ENCODE measurements around the gene SETMAR. TPM values are rescaled to one million over a fixed set of nuclear protein-coding genes. Genes with fewer than 3 reads are reported as not detected.
"Not testable (repeated sequence)": the region's sequence is repeated elsewhere in the genome, so short reads cannot be mapped to it uniquely, and the experiment has no call there.

Gene SETMAR
- total and polyA plus RNA-seq, 5 donors from 2014 or later: 8.6 to 13.0 (median 12.9) TPM

DNA sequence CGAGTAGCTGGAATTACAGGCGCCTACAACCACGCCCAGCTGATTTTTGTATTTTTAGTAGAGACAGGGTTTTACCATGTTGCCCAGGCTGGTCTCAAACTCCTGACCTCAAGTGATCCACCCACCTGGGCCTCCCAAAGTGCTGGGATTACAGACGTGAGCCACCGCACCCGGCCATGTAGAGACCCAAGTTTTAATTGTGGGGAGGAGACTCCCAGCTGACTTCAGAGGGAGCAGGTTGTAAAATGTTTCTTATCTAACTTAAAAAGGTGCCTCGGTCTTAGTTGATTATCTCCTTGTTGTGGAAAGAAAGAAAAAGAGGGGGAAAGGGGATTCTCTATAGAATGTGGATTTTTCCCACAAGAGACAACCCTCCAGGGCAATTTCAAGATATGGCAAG lies 2.0 kb downstream of the SETMAR start:
- H3K4me1 Mint-ChIP-seq: peaks cover 16 to 43% (median 22%) of the 10 kb centered on the region in 4 donors
- H3K27me3 ChIP-seq (ENCODE audit: control insufficient read depth, insufficient read depth, low read length); H3K4me3 ChIP-seq (ENCODE audit: low read depth, low read length); ATAC-seq (ENCODE audit: low read depth in 2 of 2); H3K9me3 Mint-ChIP-seq; H3K36me3 ChIP-seq (ENCODE audit: control insufficient read depth, insufficient read depth, low read length); H3K27ac ChIP-seq (ENCODE audit: insufficient read depth, low read length, poor library complexity, severe bottlenecking); H3K27me3 Mint-ChIP-seq; H3K9me3 ChIP-seq (ENCODE audit: control insufficient read depth in 2 of 2, low read length in 2 of 2); DNase-seq: not testable (repeated sequence)
- peak overlapping the region in 3 of 4 donors; percentile 23 to 60 (median 36) for H3K4me3 Mint-ChIP-seq
- peaks cover 11% of the 10 kb centered on the region for H3K36me3 Mint-ChIP-seq
- peak overlapping the region in 1 of 3 donors; percentile 23 for H3K27ac Mint-ChIP-seq
- H3K4me1 ChIP-seq (ENCODE audit: control insufficient read depth, insufficient read depth, low read length, poor library complexity, severe bottlenecking): peaks cover 11% of the 10 kb centered on the region

GRCh38 chr3:4306091-4306490 lies 2.9 kb downstream of the SETMAR start:
- peaks cover 11% of the 10 kb centered on the region for H3K36me3 Mint-ChIP-seq
- Histone ChIP-seq H3K27me3 (ENCODE audit: control insufficient read depth, insufficient read depth, low read length) (no peaks in the 10 kb centered on the region), H3K4me3 (ENCODE audit: low read depth, low read length) (no peak overlapping the region), H3K36me3 (ENCODE audit: control insufficient read depth, insufficient read depth, low read length) (no peaks in the 10 kb centered on the region), H3K9me3 (ENCODE audit: control insufficient read depth in 2 of 2, low read length in 2 of 2) (no peaks in the 10 kb centered on the region), H3K27ac (ENCODE audit: insufficient read depth, low read length, poor library complexity, severe bottlenecking) (no peak overlapping the region), H3K4me1 (ENCODE audit: control insufficient read depth, insufficient read depth, low read length, poor library complexity, severe bottlenecking) (peaks cover 11% of the 10 kb centered on the region)
- peak overlapping the region in 1 of 3 donors; percentile 23 for H3K27ac Mint-ChIP-seq
- H3K4me1 Mint-ChIP-seq: peaks cover 16 to 47% (median 26%) of the 10 kb centered on the region in 4 donors
- peaks cover 0 to 2% (median 0%) of the 10 kb centered on the region in 7 donors for H3K9me3 Mint-ChIP-seq
- no peaks in the 10 kb centered on the region for H3K27me3 Mint-ChIP-seq
- peak overlapping the region in 1 of 4 donors; percentile 21 for H3K4me3 Mint-ChIP-seq
- DNase-seq (no peak), ATAC-seq (ENCODE audit: low read depth in 2 of 2) (no peak)

DNA sequence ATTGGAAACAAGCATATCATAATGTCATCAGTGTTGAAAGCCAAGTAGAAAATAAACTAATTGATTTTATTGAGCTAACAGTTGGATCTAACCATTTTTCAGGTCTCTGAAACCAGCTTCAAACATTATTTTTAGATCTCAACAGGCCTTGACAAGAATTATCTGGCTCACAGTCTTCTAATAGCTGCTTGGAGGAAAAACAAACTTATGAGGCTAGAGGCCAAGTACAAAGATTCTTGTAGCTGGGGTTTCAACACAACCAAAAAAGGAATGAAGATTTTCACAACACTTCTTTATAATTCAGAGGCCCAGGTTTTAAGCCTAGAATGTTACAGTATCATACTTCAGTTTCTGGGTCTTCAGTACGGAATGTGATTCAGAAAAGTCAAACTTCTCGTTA lies 3.7 kb downstream of the SETMAR start:
- no peaks in the 10 kb centered on the region for H3K27me3 ChIP-seq (ENCODE audit: control insufficient read depth, insufficient read depth, low read length)
- peaks cover 11% of the 10 kb centered on the region for H3K4me1 ChIP-seq (ENCODE audit: control insufficient read depth, insufficient read depth, low read length, poor library complexity, severe bottlenecking)
- no peak overlapping the region for H3K4me3 ChIP-seq (ENCODE audit: low read depth, low read length)
- H3K27ac ChIP-seq (ENCODE audit: insufficient read depth, low read length, poor library complexity, severe bottlenecking): no peak overlapping the region
- H3K9me3 ChIP-seq (ENCODE audit: control insufficient read depth in 2 of 2, low read length in 2 of 2): no peaks in the 10 kb centered on the region
- peaks cover 0 to 2% (median 0%) of the 10 kb centered on the region in 7 donors for H3K9me3 Mint-ChIP-seq
- no peaks in the 10 kb centered on the region for H3K27me3 Mint-ChIP-seq
- no peak overlapping the region for H3K4me3 Mint-ChIP-seq
- DNase-seq (no peak), ATAC-seq (ENCODE audit: low read depth in 2 of 2) (no peak)
- H3K36me3 Mint-ChIP-seq: peaks cover 13% of the 10 kb centered on the region
- no peak overlapping the region for H3K27ac Mint-ChIP-seq
- H3K36me3 ChIP-seq (ENCODE audit: control insufficient read depth, insufficient read depth, low read length): no peaks in the 10 kb centered on the region
- peaks cover 16 to 49% (median 30%) of the 10 kb centered on the region in 4 donors for H3K4me1 Mint-ChIP-seq

DNA sequence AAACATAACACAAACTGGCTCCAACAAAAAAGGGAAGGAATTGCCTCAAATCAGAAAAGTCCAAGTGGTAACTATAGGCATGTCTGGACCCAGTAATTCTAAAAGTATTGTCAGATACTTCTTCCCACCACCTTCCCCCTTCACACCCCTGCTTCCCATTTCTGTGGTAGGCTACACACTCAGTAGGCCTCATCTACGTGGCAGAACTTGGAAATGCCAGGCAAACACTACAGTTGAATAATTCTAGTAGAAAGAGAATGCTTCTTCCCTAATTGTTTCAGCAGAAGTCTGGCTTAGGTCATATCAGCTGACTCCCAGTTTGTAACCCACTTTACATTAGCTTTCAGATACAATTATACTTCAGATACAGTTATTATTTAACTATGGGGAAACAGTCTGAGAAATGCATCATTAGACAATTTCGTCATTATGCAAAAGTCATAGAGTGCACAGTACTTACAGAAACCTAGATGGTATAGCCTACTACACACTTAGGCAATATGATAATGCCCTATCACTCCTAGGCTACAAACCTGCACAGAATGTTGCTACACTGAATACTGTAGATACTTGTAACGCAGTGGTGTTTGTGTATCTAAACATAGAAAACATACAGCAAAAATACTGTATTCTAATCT lies 6.4 kb downstream of the SETMAR start:
- no peak overlapping the region for H3K4me3 Mint-ChIP-seq
- ATAC-seq (ENCODE audit: low read depth in 2 of 2) (no peak), DNase-seq (no peak)
- Histone ChIP-seq H3K27ac (ENCODE audit: insufficient read depth, low read length, poor library complexity, severe bottlenecking) (no peak overlapping the region), H3K4me3 (ENCODE audit: low read depth, low read length) (no peak overlapping the region), H3K4me1 (ENCODE audit: control insufficient read depth, insufficient read depth, low read length, poor library complexity, severe bottlenecking) (no peaks in the 10 kb centered on the region), H3K9me3 (ENCODE audit: control insufficient read depth in 2 of 2, low read length in 2 of 2) (no peaks in the 10 kb centered on the region), H3K27me3 (ENCODE audit: control insufficient read depth, insufficient read depth, low read length) (no peaks in the 10 kb centered on the region), H3K36me3 (ENCODE audit: control insufficient read depth, insufficient read depth, low read length) (peaks cover 4% of the 10 kb centered on the region)
- peaks cover 28% of the 10 kb centered on the region for H3K36me3 Mint-ChIP-seq
- H3K27me3 Mint-ChIP-seq: no peaks in the 10 kb centered on the region
- no peaks in the 10 kb centered on the region for H3K9me3 Mint-ChIP-seq
- H3K27ac Mint-ChIP-seq: no peak overlapping the region
- peaks cover 14 to 34% (median 27%) of the 10 kb centered on the region in 4 donors for H3K4me1 Mint-ChIP-seq

DNA sequence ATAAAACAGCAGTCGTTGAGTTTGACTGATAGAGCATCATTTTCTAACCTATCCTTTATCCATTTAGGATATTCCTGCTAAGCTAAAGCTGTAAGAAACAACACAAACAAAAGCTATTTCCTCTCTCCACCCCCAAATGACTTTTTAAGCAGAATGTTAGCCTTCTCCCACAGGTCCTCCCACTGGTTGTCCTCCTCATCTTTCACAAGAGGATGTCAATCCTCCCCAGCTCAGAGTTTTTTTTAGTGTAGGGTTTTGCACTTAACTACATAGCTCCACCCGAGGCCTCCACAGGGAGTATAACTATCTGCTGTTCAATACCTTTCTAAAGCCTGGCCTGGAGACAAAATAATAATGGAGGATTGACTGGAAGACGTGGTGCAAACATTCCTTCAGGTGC lies 7.8 kb downstream of the SETMAR start:
- Mint-ChIP-seq H3K27me3 (no peaks in the 10 kb centered on the region), H3K9me3 (no peaks in the 10 kb centered on the region), H3K27ac (no peak overlapping the region), H3K36me3 (peaks cover 33% of the 10 kb centered on the region), H3K4me3 (peak overlapping the region in 1 of 4 donors; percentile 10), H3K4me1 (peaks cover 6 to 24% (median 18%) of the 10 kb centered on the region in 4 donors)
- Histone ChIP-seq H3K27me3 (ENCODE audit: control insufficient read depth, insufficient read depth, low read length) (no peaks in the 10 kb centered on the region), H3K27ac (ENCODE audit: insufficient read depth, low read length, poor library complexity, severe bottlenecking) (no peak overlapping the region), H3K36me3 (ENCODE audit: control insufficient read depth, insufficient read depth, low read length) (peaks cover 4% of the 10 kb centered on the region), H3K4me3 (ENCODE audit: low read depth, low read length) (no peak overlapping the region), H3K4me1 (ENCODE audit: control insufficient read depth, insufficient read depth, low read length, poor library complexity, severe bottlenecking) (no peaks in the 10 kb centered on the region), H3K9me3 (ENCODE audit: control insufficient read depth in 2 of 2, low read length in 2 of 2) (no peaks in the 10 kb centered on the region)
- DNase-seq (no peak), ATAC-seq (ENCODE audit: low read depth in 2 of 2) (no peak)

DNA sequence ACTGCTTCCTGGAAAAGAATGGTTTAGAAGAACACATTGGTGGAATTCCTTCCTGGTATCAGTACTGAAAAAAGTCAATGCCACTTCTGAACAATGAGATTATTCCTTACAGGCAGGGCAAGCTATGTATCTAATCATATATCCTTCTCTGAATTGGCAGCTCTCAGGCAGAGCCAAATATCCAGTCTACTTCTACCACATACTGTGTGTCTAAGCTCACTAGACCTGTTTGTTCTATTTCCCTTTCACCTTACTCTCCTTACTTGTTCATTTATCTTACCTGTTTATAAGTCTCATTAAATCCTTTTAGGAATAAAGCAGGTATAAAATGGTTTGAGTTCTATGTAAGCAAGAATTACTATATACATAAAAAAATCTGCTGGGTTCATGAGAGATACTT lies 8.3 kb downstream of the SETMAR start:
- no peak for ATAC-seq (ENCODE audit: low read depth in 2 of 2)
- Histone ChIP-seq H3K36me3 (ENCODE audit: control insufficient read depth, insufficient read depth, low read length) (peaks cover 6% of the 10 kb centered on the region), H3K4me3 (ENCODE audit: low read depth, low read length) (no peak overlapping the region), H3K4me1 (ENCODE audit: control insufficient read depth, insufficient read depth, low read length, poor library complexity, severe bottlenecking) (no peaks in the 10 kb centered on the region), H3K27me3 (ENCODE audit: control insufficient read depth, insufficient read depth, low read length) (no peaks in the 10 kb centered on the region), H3K27ac (ENCODE audit: insufficient read depth, low read length, poor library complexity, severe bottlenecking) (no peak overlapping the region), H3K9me3 (ENCODE audit: control insufficient read depth in 2 of 2, low read length in 2 of 2) (no peaks in the 10 kb centered on the region)
- Mint-ChIP-seq H3K4me3 (no peak overlapping the region), H3K36me3 (peaks cover 37% of the 10 kb centered on the region), H3K9me3 (peaks cover 0 to 3% (median 0%) of the 10 kb centered on the region in 7 donors), H3K27me3 (no peaks in the 10 kb centered on the region), H3K27ac (no peak overlapping the region), H3K4me1 (peaks cover 2 to 20% (median 16%) of the 10 kb centered on the region in 4 donors)
- no peak for DNase-seq

GRCh38 chr3:4313606-4314293 lies 10.6 kb downstream of the SETMAR start:
- no peaks in the 10 kb centered on the region for H3K27me3 Mint-ChIP-seq
- Histone ChIP-seq H3K9me3 (ENCODE audit: control insufficient read depth in 2 of 2, low read length in 2 of 2) (no peaks in the 10 kb centered on the region), H3K4me1 (ENCODE audit: control insufficient read depth, insufficient read depth, low read length, poor library complexity, severe bottlenecking) (no peaks in the 10 kb centered on the region), H3K27me3 (ENCODE audit: control insufficient read depth, insufficient read depth, low read length) (no peaks in the 10 kb centered on the region), H3K4me3 (ENCODE audit: low read depth, low read length) (no peak overlapping the region), H3K36me3 (ENCODE audit: control insufficient read depth, insufficient read depth, low read length) (peaks cover 10% of the 10 kb centered on the region), H3K27ac (ENCODE audit: insufficient read depth, low read length, poor library complexity, severe bottlenecking) (no peak overlapping the region)
- H3K36me3 Mint-ChIP-seq: peaks cover 33% of the 10 kb centered on the region
- H3K27ac Mint-ChIP-seq: peak overlapping the region in 1 of 3 donors; percentile 15
- H3K4me1 Mint-ChIP-seq: peaks cover 0 to 20% (median 9%) of the 10 kb centered on the region in 4 donors
- no peak for DNase-seq
- no peak for ATAC-seq (ENCODE audit: low read depth in 2 of 2)
- no peak overlapping the region for H3K4me3 Mint-ChIP-seq
- peaks cover 0 to 3% (median 0%) of the 10 kb centered on the region in 7 donors for H3K9me3 Mint-ChIP-seq

Data from CD4-positive, CD25-positive, alpha-beta regulatory T cell (primary cell).